Upper lobe of right lung (tissue), 1 donor: ENCODE data around the gene GUCD1. TPM values are rescaled to one million over a fixed set of nuclear protein-coding genes. Genes with fewer than 3 reads are reported as not detected.

Experiments
- ATAC-seq: fragments of 200-7000 bp; cut with Tn5 transposase; one replicate; pipeline ENCODE4 v1.9.1; 2020; ENCODE audit warnings: mild to moderate bottlenecking, moderate library complexity
- DNase-seq: peaks from one replicate; pipeline ENCODE4 v3.0.0-alpha.2; 2020
- H3K27ac ChIP-seq: fragments of 200-600 bp; one replicate; pipeline ENCODE4 v1.8.0; 2022
- H3K27me3 ChIP-seq: fragments of 200-600 bp; one replicate; pipeline ENCODE4 v1.8.0; 2022; ENCODE audit warnings: mild to moderate bottlenecking
- H3K36me3 ChIP-seq: fragments of 200-600 bp; one replicate; pipeline ENCODE4 v1.8.0; 2022
- H3K4me1 ChIP-seq: fragments of 200-600 bp; one replicate; pipeline ENCODE4 v1.8.0; 2022
- H3K4me3 ChIP-seq: fragments of 200-600 bp; one replicate; pipeline ENCODE4 v1.8.0; 2022; ENCODE audit warnings: mild to moderate bottlenecking
- H3K9me3 ChIP-seq: fragments of 200-600 bp; one replicate; pipeline ENCODE4 v1.8.0; 2022
- CTCF ChIP-seq: fragments of 200-600 bp; IDR thresholded peaks from one replicate; pipeline ENCODE4 v1.8.0; 2022; ENCODE audit warnings: antibody characterized with exemption
- intact Hi-C: fragments of 100-400 bp; cut with DNase I; formaldehyde crosslinking; loops from one replicate; pipeline ENCODE4 v1.11.0; 2022
- total RNA-seq: library from RNA; stranded (reverse); fragmentation: NEBNext Ultra II Directional; extraction: Animal tissue kit (Norgen Biotek cat#: 25700); gene quantifications from one replicate; pipeline ENCODE4 v1.2.1, GENCODE V29; 2021
- donor health status: DM: no; HTN: yes; CAD: no; lungs with severe emphysema.

The GUCD1 gene
- total RNA-seq, 1 donor from 2014 or later = 148 TPM

GRCh38 chr22:24506802-24507438, 48.0 kb downstream of the GUCD1 start:
- no peaks in the 10 kb centered on the region for H3K9me3 ChIP-seq
- H3K4me1 ChIP-seq = peaks cover 43% of the 10 kb centered on the region
- no peaks in the 10 kb centered on the region for H3K36me3 ChIP-seq
- intact Hi-C loops = no loop called here
- no peak for DNase-seq
- H3K27ac ChIP-seq = peak overlapping the region; percentile 63
- H3K4me3 ChIP-seq = no peak overlapping the region
- TF ChIP-seq CTCF = no peak
- ATAC-seq = peak; percentile 81
- no peaks in the 10 kb centered on the region for H3K27me3 ChIP-seq

GRCh38 chr22:24504956-24505736, 49.8 kb downstream of the GUCD1 start:
- ATAC-seq (no peak), DNase-seq (no peak)
- Histone ChIP-seq H3K27me3 (no peaks in the 10 kb centered on the region), H3K36me3 (no peaks in the 10 kb centered on the region), H3K9me3 (no peaks in the 10 kb centered on the region), H3K4me1 (peaks cover 28% of the 10 kb centered on the region), H3K4me3 (no peak overlapping the region), H3K27ac (no peak overlapping the region)
- TF ChIP-seq CTCF = no peak
- intact Hi-C loops = loop anchor here (5.0 kb wide), 1 partner anchor 83 kb away; no protein-coding TSS in a partner anchor

- Histone ChIP-seq H3K4me1 (peaks cover 27% of the 10 kb centered on the region), H3K27ac (no peak overlapping the region), H3K9me3 (no peaks in the 10 kb centered on the region), H3K4me3 (no peak overlapping the region), H3K36me3 (no peaks in the 10 kb centered on the region), H3K27me3 (no peaks in the 10 kb centered on the region)
- ATAC-seq (no peak), DNase-seq (no peak)
- intact Hi-C loops = loop anchor here (5.0 kb wide), 1 partner anchor 82 kb away; no protein-coding TSS in a partner anchor
- TF ChIP-seq CTCF = no peak
Observed at GRCh38 chr22:24504540-24504939, 50.4 kb downstream of the GUCD1 start.

DNA sequence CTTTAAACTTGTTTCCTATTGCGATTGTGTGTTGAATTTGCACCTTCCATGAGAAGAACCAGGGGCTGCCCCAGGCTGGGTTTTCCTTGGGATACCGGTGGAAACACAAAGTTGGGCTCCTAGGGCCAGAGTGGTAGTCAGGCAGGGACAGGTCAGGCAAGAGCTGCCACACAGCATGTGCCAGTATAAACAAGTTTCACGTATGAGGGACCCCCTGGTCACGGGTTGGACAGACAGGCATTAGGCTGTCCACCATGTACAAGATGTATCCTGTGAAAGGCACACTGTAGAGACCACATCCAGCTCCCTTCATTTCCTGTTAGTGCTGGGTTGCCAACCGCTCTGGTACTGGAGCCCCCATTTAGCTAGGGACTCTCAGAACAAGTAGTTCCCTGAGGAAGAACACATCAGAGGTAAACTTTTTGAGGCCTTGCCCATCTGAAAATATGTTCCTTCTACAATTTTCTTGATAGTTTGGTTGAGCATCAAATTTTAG, 51.0 kb downstream of the GUCD1 start:
- TF ChIP-seq CTCF = no peak
- H3K36me3 ChIP-seq = no peaks in the 10 kb centered on the region
- no peaks in the 10 kb centered on the region for H3K27me3 ChIP-seq
- H3K9me3 ChIP-seq = no peaks in the 10 kb centered on the region
- DNase-seq (no peak), ATAC-seq (no peak)
- no peak overlapping the region for H3K4me3 ChIP-seq
- peaks cover 27% of the 10 kb centered on the region for H3K4me1 ChIP-seq
- intact Hi-C loops = loop anchor here (5.0 kb wide), 1 partner anchor 82 kb away; no protein-coding TSS in a partner anchor
- H3K27ac ChIP-seq = no peak overlapping the region

- peak; percentile 61 for TF ChIP-seq CTCF
- Histone ChIP-seq H3K27ac (no peak overlapping the region), H3K36me3 (no peaks in the 10 kb centered on the region), H3K4me3 (no peak overlapping the region), H3K27me3 (no peaks in the 10 kb centered on the region), H3K4me1 (peaks cover 27% of the 10 kb centered on the region), H3K9me3 (no peaks in the 10 kb centered on the region)
- intact Hi-C loops = loop anchor here (5.0 kb wide), 1 partner anchor 81 kb away; no protein-coding TSS in a partner anchor
- ATAC-seq (peak; percentile 84), DNase-seq (no peak)
Observed at GRCh38 chr22:24503137-24503842, 51.6 kb downstream of the GUCD1 start.
